GM12865 (cell line): ENCODE data around the gene PATJ.
"Not testable (repeated sequence)": the region's sequence is repeated elsewhere in the genome, so short reads cannot be mapped to it uniquely, and the experiment has no call there.

Experiments used
- DNase-seq: peaks from one replicate; pipeline ENCODE4 v3.0.0; 2010; ENCODE audit warnings: low read depth
- H3K4me3 ChIP-seq: 2 replicates; pipeline ENCODE4 v1.5.1; 2011; ENCODE audit warnings: mild to moderate bottlenecking, low read depth, low read length, control low read depth
- TF ChIP-seq, protein P1 (sequence below): IDR thresholded peaks from 2 replicates; pipeline ENCODE4 v1.5.1; 2011; ENCODE audit warnings: low read length, control low read depth, low read depth, inconsistent platforms; ENCODE audit not compliant: insufficient read depth; ENCODE audit errors: missing control alignments

The PATJ gene, protein sequence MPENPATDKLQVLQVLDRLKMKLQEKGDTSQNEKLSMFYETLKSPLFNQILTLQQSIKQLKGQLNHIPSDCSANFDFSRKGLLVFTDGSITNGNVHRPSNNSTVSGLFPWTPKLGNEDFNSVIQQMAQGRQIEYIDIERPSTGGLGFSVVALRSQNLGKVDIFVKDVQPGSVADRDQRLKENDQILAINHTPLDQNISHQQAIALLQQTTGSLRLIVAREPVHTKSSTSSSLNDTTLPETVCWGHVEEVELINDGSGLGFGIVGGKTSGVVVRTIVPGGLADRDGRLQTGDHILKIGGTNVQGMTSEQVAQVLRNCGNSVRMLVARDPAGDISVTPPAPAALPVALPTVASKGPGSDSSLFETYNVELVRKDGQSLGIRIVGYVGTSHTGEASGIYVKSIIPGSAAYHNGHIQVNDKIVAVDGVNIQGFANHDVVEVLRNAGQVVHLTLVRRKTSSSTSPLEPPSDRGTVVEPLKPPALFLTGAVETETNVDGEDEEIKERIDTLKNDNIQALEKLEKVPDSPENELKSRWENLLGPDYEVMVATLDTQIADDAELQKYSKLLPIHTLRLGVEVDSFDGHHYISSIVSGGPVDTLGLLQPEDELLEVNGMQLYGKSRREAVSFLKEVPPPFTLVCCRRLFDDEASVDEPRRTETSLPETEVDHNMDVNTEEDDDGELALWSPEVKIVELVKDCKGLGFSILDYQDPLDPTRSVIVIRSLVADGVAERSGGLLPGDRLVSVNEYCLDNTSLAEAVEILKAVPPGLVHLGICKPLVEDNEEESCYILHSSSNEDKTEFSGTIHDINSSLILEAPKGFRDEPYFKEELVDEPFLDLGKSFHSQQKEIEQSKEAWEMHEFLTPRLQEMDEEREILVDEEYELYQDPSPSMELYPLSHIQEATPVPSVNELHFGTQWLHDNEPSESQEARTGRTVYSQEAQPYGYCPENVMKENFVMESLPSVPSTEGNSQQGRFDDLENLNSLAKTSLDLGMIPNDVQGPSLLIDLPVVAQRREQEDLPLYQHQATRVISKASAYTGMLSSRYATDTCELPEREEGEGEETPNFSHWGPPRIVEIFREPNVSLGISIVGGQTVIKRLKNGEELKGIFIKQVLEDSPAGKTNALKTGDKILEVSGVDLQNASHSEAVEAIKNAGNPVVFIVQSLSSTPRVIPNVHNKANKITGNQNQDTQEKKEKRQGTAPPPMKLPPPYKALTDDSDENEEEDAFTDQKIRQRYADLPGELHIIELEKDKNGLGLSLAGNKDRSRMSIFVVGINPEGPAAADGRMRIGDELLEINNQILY (N-terminal part only)

DNA sequence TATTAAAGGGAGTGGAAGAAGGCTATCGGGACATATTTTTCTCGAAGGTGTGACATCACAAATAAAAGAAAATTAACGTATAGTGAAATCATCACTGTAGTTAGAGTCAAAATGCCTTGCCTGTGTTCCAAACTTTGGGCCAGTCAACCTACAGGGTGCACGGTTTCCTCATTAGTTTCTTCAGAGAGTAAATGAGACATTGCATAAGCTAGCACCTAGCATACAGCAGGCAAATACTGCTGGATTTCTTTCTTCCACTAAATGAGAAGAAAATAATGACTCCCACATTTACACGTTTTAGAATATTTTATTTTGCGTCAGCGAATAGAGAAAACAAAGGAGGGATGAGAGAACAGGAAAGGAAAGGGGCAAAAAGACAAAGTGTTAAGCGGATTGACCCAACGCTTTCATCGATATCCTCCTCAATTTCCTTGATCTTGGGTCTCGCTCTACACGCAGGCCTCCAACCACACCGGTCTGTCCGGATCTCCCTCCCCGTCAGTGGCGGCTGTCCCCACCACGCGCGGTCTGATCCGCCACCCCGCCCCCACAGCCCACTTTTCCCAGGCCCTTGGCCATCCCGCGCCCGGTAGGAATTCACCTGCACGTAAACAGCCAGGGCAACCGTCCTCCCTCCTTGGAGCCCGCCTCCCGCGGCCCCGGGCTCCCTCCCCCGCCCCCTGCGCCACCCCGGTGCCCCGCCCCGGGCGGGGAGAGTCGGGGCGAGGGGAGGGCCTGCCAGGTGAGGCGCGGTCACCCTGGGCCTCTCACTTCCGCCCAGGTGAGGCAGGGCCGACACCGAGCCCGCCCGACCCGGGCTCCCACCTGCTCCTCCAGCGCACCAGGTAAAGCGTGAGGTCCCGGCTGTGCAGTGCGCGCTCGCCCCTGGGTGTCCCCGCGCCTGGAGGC, at the start of gene PATJ:
Gene PATJ, plus strand, starts transcription at position 770 of the 909 bp plus-strand sequence. CDS start 20,413 bp downstream, outside the sequence.
- TF ChIP-seq, protein P1, sequence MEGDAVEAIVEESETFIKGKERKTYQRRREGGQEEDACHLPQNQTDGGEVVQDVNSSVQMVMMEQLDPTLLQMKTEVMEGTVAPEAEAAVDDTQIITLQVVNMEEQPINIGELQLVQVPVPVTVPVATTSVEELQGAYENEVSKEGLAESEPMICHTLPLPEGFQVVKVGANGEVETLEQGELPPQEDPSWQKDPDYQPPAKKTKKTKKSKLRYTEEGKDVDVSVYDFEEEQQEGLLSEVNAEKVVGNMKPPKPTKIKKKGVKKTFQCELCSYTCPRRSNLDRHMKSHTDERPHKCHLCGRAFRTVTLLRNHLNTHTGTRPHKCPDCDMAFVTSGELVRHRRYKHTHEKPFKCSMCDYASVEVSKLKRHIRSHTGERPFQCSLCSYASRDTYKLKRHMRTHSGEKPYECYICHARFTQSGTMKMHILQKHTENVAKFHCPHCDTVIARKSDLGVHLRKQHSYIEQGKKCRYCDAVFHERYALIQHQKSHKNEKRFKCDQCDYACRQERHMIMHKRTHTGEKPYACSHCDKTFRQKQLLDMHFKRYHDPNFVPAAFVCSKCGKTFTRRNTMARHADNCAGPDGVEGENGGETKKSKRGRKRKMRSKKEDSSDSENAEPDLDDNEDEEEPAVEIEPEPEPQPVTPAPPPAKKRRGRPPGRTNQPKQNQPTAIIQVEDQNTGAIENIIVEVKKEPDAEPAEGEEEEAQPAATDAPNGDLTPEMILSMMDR: no peak
- peak within 1 kb of the TSS; percentile 58 for H3K4me3 ChIP-seq
- DNase-seq: peak; percentile 17

DNA sequence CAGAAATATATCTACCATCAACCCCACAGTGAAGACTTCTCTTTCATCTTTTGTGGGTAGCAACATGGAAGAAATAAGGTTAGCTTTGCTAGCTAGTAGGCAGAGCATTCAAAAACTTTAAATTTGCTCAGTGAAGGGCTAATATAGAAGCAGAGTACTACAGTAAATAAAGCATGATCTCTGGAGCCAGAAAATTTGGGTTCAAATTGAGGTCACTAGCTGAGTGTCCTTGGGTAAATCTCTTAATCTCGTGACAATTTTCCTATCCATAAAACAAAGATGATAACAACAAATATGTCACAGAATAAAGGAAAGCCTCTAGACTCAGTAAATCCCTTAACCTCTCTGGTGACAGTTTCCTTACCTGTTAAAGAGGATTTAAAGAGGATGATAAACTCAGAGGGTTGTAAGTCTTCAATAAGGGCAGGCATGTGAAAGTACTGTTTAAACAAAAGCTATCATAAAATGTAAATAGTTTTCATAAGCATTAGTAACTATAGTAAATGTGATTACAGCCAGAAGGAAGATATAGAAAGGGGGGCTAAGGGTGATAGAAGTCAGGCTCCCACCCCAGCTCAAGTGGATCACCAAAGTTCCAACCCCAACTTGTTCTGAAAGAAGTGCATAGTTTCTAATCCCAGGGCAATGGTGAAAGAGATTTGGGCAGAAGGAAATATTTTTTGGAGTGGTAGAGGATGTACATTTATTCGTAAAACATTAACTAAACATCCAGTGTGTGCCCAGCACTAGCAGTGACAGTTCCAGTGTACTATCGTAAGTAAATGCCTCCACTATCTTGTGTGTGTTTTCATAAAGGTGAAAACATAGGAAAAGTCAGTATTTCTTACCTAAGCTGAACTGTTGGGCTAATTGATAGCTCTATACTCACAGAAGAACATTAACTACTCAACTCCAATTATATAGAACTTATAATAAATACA, 42.1 kb upstream of the PATJ start:
- TF ChIP-seq, protein P1: no peak
- no peak overlapping the region for H3K4me3 ChIP-seq
- no peak for DNase-seq

DNA sequence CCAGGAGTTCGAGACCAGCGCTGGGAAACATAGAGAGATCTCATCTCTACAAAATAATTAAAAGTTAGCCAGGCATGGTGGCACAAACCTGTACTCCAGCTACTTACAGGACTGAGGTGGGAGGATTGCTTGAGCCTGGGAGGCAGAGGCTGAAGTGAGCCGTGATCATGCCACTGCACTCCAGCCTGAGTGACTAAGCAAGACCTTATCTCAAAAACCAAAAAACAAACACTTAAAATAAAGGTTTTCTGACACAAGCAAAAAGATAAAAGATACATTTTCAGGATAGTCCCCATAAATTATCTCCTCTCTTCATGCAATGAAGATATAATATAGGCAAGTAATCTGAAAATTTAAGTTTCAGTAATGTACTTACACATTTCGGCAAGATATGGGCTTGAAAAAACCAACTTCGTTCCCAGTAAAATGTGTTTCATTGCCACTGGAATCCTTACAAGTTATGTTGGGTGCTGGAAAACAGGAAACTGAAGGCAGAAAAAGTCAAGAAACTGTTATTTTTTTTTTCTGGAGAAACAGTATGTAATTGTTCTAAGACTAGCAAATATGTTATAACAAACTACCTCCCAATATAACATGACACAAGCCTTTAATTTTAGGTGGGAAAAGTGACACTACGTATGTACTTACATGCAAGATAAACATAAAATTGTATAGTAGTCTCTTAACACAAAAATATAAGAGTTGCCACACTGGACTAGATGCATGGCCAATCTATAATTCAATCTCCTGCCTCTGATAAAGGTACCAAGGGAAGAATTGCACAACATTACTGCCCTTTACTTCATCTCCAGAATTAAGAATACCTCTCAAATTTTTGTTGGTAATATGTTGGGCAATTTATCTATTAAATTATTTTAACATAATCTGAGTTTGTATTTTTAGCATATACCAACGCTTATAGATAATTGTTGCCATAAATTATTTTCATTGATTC, 33.0 kb upstream of the PATJ start:
- H3K4me3 ChIP-seq: no peak overlapping the region
- DNase-seq: no peak
- TF ChIP-seq, protein P1: no peak

DNA sequence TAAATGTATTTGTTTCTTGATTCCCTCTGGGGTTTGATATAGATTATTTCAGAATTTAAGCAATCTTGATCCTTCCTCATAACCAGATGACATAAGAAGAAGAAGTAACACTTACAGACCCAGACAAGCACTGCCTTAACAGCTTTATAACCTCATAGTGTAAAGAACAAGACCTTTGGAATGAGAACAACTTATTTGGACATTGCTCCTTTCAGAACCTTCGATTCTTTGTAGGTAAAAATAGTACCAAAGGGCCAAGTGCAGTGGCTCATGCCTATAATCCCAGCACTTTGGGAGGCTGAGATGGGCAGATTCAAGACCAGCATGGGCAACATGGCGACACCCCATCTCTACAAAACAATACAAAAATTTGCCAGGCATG, 32.4 kb upstream of the PATJ start:
- H3K4me3 ChIP-seq: no peak overlapping the region
- DNase-seq: no peak
- TF ChIP-seq, protein P1: no peak

DNA sequence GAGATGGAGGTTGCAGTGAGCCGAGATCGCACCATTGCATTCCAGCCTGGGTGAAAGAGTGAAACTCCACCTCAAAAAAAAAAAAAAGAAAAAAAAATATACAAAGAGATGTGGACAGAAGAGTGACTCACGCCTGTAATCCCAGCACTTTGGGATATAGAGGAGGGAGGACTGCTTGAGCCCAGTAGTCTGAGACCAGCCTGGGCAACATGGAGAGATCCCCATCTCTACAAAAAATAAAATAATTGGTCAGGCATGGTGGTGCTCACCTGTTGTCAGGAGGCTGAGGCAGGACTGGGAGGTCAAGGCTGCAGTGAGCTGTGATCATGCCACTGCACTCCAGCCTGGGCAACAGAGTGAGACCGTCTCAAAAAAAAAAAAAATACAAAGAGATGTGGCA, 31.0 kb upstream of the PATJ start:
- not testable (repeated sequence) for DNase-seq, H3K4me3 ChIP-seq
